ENCODE results near the gene DMAP1. TPM values are rescaled to one million over a fixed set of nuclear protein-coding genes. Genes with fewer than 3 reads are reported as not detected.

The DMAP1 gene
- total and polyA plus RNA-seq, 8 donors: 29.7 to 141 (median 66.6) TPM

DNA sequence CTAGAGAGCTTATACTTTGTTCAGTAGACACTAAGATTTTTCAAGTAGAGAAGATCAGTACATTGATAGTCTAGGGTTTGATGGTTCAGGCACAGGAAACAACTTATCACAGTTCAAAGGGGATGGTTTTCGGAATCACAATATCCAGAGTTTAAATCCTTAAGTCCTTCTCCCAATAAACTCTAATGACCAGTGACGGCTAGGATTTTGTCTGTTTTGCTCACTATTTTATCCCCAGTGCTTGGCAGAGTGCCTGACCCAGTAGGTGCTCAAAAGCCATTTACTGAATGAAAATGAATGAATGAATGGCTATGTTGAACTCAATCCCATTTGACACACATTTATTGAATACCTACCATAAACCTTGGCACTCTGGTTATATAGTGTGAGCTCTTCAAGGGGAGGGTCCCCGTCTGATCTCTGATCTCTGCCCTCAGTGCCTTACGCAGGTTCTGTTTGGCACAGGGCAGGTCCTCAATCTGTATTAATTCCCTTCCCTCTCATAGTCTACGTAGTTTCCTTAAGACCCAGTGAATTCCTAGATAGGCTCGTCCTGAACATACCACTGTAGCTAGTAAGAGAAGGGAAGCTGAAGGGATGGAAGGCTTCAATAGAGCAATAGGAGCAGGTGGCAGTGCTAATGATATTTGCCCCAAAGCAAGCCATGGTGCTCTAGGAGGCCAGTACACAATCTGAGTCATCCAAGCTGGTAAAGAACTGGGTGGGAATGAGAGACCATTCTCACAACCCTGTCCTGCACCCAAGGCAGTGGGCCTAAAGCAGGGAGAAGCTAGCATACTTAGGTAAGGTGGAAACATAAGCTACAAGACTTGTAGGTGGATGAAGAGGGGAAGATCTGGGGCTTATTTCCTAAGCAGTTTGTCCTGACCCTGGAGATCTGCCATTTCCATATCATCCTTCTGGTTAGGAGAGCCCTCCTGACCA lies 53.4 kb downstream of the DMAP1 start:
- intact Hi-C loops (cut with DNase I; ENCODE audit: low total_unique reads): no loop called here
- DNase-seq: no peak
- Histone ChIP-seq H3K4me1 (peaks cover 0 to 22% (median 9%) of the 10 kb centered on the region in 4 donors), H3K36me3 (no peaks in the 10 kb centered on the region), H3K27me3 (no peaks in the 10 kb centered on the region), H3K9me3 (no peaks in the 10 kb centered on the region), H3K27ac (no peak overlapping the region), H3K4me3 (no peak overlapping the region)
- TF ChIP-seq POLR2A (IDR thresholded peaks at IDR 0.05) (no peak), CTCF (IDR thresholded peaks at IDR 0.05) (no peak), EP300 (IDR thresholded peaks at IDR 0.05) (no peak), POLR2AphosphoS5 (IDR thresholded peaks at IDR 0.05) (no peak)
- 84 to 95% (median 92%) methylated on average over 6 of the region's 6 CpGs for WGBS, 5 donors

DNA sequence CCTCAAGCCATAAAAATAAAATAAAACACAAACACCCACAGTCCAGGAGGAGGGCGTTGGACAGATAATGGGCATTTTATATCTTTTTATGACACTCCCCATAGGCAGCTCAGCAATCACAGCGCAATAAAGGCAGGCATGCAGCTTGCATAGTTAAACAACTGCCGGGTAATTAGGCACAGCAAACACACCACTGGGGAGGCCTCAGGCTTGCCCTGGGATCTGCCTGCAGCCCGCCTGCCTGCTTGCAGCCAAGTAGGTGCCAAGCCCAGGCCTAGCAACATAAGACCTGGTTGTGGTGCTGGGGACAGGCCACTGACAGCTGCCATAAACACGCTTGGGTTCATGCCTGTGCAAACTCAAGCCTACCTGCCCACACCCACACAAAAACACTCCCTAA lies 54.2 kb downstream of the DMAP1 start:
- TF ChIP-seq POLR2A (IDR thresholded peaks at IDR 0.05) (no peak), POLR2AphosphoS5 (IDR thresholded peaks at IDR 0.05) (no peak), EP300 (IDR thresholded peaks at IDR 0.05) (no peak), CTCF (IDR thresholded peaks at IDR 0.05) (no peak)
- intact Hi-C loops (cut with DNase I; ENCODE audit: low total_unique reads): no loop called here
- 66 to 87% (median 68%) methylated on average over 4 to 5 of the region's 5 CpGs for WGBS, 5 donors
- Histone ChIP-seq H3K27ac (peak overlapping the region in 1 of 5 donors; percentile 4), H3K4me3 (no peak overlapping the region), H3K36me3 (no peaks in the 10 kb centered on the region), H3K9me3 (no peaks in the 10 kb centered on the region), H3K27me3 (no peaks in the 10 kb centered on the region), H3K4me1 (peaks cover 0 to 15% (median 5%) of the 10 kb centered on the region in 4 donors)
- peak in 1 of 2 donors; percentile 59 for DNase-seq

- Histone ChIP-seq H3K27me3 (no peaks in the 10 kb centered on the region), H3K27ac (no peak overlapping the region), H3K4me3 (no peak overlapping the region), H3K9me3 (no peaks in the 10 kb centered on the region), H3K36me3 (no peaks in the 10 kb centered on the region), H3K4me1 (peaks cover 0 to 8% (median 3%) of the 10 kb centered on the region in 4 donors)
- no peak for DNase-seq
- 91 to 100% (median 92%) methylated on average over 1 of the region's 1 CpG for WGBS, 5 donors
- no peak for TF ChIP-seq POLR2A (IDR thresholded peaks at IDR 0.05)
- no peak for TF ChIP-seq EP300 (IDR thresholded peaks at IDR 0.05)
- TF ChIP-seq CTCF (IDR thresholded peaks at IDR 0.05): no peak
- no peak for TF ChIP-seq POLR2AphosphoS5 (IDR thresholded peaks at IDR 0.05)
- intact Hi-C loops (cut with DNase I; ENCODE audit: low total_unique reads): no loop called here
These were observed 54.8 kb downstream of the DMAP1 start for GRCh38 chr1:44268054-44268453.

Small RNA genes within 50 kb of the gene (small RNA-seq; reads per million reads assigned to genes)
- 0 reads per million in 4 donors for gene AL035417.1

Other genes with a start within 250 kb of the DMAP1 start
- gene DPH2, start 243.5 kb upstream of the DMAP1 start, total RNA-seq: 10 to 100 TPM in 4 of 5 donors, 1 to 10 TPM in 1; 6.4 to 93.2 (median 26.8) TPM
- gene DPH2, start 243.5 kb upstream of the DMAP1 start, polyA plus RNA-seq: 10 to 100 TPM; 10.2 to 13.7 (median 11.6) TPM
- 100 to 1,000 TPM in 1 of 5 donors, 10 to 100 TPM in 4; 32.1 to 142 (median 85.2) TPM for gene ATP6V0B, start 238.5 kb upstream of the DMAP1 start, total RNA-seq
- 100 to 1,000 TPM in 2 of 3 donors, 10 to 100 TPM in 1; 94.7 to 188 (median 162) TPM for gene ATP6V0B, start 238.5 kb upstream of the DMAP1 start, polyA plus RNA-seq
- gene B4GALT2, start 234.3 kb upstream of the DMAP1 start, total RNA-seq: 10 to 100 TPM; 15.2 to 30.9 (median 23.8) TPM
- 10 to 100 TPM; 19.9 to 37.4 (median 21.3) TPM for gene B4GALT2, start 234.3 kb upstream of the DMAP1 start, polyA plus RNA-seq
- gene CCDC24, start 221.9 kb upstream of the DMAP1 start, total RNA-seq: 10 to 100 TPM in 2 of 5 donors, 1 to 10 TPM in 3; 1.2 to 32.4 (median 6.7) TPM
- gene CCDC24, start 221.9 kb upstream of the DMAP1 start, polyA plus RNA-seq: 10 to 100 TPM in 2 of 3 donors, 1 to 10 TPM in 1; 5.3 to 16.7 (median 14.6) TPM
- 10 to 100 TPM in 1 of 5 donors, 1 to 10 TPM in 3, not detected in 1; 1.3 to 40.8 (median 1.9) TPM for gene SLC6A9, start 182.0 kb upstream of the DMAP1 start, total RNA-seq
- 1 to 10 TPM; 1.1 to 5.7 (median 4.3) TPM for gene SLC6A9, start 182.0 kb upstream of the DMAP1 start, polyA plus RNA-seq
- gene KLF17, start 94.7 kb upstream of the DMAP1 start, total RNA-seq: not detected
- under 1 TPM in 1 of 3 donors, not detected in 2; 0.25 TPM for gene KLF17, start 94.7 kb upstream of the DMAP1 start, polyA plus RNA-seq
- gene KLF18, start 71.8 kb upstream of the DMAP1 start, total RNA-seq: not detected
- not detected for gene KLF18, start 71.8 kb upstream of the DMAP1 start, polyA plus RNA-seq
- 100 to 1,000 TPM in 1 of 5 donors, 10 to 100 TPM in 4; 18.7 to 110 (median 30.1) TPM for gene ERI3, start 141.8 kb downstream of the DMAP1 start, total RNA-seq
- gene ERI3, start 141.8 kb downstream of the DMAP1 start, polyA plus RNA-seq: 10 to 100 TPM; 27.1 to 35.9 (median 30.1) TPM
- gene RNF220, start 191.8 kb downstream of the DMAP1 start, total RNA-seq: 100 to 1,000 TPM in 1 of 5 donors, 10 to 100 TPM in 4; 21.0 to 207 (median 48.7) TPM
- gene RNF220, start 191.8 kb downstream of the DMAP1 start, polyA plus RNA-seq: 10 to 100 TPM; 41.9 to 49.3 (median 45.6) TPM